ENCODE data around the gene PTPRG. TPM values are rescaled to one million over a fixed set of nuclear protein-coding genes. Genes with fewer than 3 reads are reported as not detected.

The PTPRG gene
- total RNA-seq, 4 donors from 2014 or later: 8.4 to 37.3 (median 14.9) TPM

DNA sequence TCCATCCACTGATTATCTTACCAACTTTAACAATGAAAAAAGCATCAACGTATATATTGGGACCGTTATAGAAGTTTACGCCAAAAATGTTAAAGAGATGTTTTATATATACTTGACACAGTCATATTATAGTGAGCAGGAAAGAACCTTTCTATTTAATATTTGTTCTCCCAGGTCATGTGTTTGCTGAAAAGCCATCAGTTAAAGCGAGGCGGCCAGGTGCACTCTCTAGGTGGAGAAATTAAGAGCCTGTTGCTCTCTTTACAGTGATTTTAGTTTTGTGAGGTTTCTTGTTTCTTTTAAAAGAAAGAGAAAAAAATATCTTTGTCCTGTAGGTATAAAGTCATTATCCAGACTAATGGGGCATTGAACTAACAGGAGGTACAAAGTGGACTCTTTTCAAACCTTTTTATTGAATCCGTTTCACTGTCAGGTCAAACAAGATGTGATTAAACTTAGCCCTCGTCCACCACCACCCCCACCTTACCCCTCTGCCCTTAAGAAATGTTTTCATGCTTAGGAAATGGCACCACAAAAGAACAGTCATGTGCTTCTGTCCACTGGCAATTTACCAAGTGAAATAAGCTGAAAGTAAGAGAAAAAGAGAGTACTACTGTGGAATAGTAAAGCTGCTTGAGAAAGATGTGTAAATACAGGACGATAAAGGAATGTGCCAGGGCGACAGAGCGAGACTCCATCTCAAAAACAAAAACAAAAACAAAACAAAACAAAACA is 279.9 kb downstream of the PTPRG start:
- DNase-seq (ENCODE audit: low spot score in 2 of 2): no peak
- 85 to 88% methylated on average over 10 of the region's 10 CpGs for WGBS, 2 donors
- TF ChIP-seq, protein P1, sequence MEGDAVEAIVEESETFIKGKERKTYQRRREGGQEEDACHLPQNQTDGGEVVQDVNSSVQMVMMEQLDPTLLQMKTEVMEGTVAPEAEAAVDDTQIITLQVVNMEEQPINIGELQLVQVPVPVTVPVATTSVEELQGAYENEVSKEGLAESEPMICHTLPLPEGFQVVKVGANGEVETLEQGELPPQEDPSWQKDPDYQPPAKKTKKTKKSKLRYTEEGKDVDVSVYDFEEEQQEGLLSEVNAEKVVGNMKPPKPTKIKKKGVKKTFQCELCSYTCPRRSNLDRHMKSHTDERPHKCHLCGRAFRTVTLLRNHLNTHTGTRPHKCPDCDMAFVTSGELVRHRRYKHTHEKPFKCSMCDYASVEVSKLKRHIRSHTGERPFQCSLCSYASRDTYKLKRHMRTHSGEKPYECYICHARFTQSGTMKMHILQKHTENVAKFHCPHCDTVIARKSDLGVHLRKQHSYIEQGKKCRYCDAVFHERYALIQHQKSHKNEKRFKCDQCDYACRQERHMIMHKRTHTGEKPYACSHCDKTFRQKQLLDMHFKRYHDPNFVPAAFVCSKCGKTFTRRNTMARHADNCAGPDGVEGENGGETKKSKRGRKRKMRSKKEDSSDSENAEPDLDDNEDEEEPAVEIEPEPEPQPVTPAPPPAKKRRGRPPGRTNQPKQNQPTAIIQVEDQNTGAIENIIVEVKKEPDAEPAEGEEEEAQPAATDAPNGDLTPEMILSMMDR (IDR thresholded peaks at IDR 0.05): no peak
- no peak for TF ChIP-seq POLR2A (IDR thresholded peaks at IDR 0.05)
- no peak overlapping the region for H3K4me3 ChIP-seq (ENCODE audit: low read depth, poor library complexity, severe bottlenecking)
- intact Hi-C loops (cut with DNase I; ENCODE audit: low total_unique reads): no loop called here

DNA sequence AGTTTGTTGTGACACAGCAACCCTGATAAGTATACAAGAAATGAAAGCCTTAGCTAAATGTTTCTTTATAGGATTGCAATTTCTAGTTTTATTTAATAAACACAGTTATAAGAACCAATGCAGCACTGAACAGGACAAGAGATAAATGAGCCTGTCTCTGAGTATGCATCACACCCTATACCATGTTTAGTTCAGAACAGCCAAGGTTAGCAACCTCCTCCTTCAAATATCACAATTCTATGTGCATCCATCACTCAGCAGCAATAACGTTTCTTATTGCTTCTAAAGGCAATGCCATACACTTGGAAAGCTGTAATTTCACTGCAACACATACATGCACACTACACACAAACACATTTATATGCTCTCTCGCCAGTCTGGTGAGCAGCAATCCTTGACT is 280.6 kb downstream of the PTPRG start:
- H3K4me3 ChIP-seq (ENCODE audit: low read depth, poor library complexity, severe bottlenecking): no peak overlapping the region
- intact Hi-C loops (cut with DNase I; ENCODE audit: low total_unique reads): no loop called here
- TF ChIP-seq, protein P1 (IDR thresholded peaks at IDR 0.05): no peak
- no peak for TF ChIP-seq POLR2A (IDR thresholded peaks at IDR 0.05)
- no peak for DNase-seq (ENCODE audit: low spot score in 2 of 2)
- 72 to 80% methylated on average over 2 of the region's 2 CpGs for WGBS, 2 donors

DNA sequence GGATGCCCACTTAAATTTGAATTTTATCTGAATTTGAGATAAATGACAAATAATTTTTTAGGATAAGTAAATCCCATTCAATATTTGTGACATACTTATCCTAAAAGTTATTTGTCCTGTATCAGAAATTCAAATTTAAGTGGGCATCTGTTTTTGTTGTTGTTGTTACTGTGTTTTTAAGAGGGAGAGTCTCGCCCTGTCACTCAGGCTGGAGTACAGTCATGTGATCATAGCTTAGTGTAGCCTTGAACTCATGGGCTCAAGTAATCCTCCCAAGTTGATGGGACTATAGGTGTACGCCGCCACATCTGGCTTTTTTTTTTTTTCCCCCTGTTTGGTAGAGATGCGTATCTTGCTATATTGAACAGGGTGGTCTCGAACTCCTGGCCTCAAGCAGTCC is 283.0 kb downstream of the PTPRG start:
- intact Hi-C loops (cut with DNase I; ENCODE audit: low total_unique reads): no loop called here
- no peak overlapping the region for H3K4me3 ChIP-seq (ENCODE audit: low read depth, poor library complexity, severe bottlenecking)
- TF ChIP-seq POLR2A (IDR thresholded peaks at IDR 0.05): no peak
- TF ChIP-seq, protein P1 (IDR thresholded peaks at IDR 0.05): no peak
- WGBS, 2 donors: 98% methylated on average over 5 of the region's 5 CpGs
- DNase-seq (ENCODE audit: low spot score in 2 of 2): no peak

DNA sequence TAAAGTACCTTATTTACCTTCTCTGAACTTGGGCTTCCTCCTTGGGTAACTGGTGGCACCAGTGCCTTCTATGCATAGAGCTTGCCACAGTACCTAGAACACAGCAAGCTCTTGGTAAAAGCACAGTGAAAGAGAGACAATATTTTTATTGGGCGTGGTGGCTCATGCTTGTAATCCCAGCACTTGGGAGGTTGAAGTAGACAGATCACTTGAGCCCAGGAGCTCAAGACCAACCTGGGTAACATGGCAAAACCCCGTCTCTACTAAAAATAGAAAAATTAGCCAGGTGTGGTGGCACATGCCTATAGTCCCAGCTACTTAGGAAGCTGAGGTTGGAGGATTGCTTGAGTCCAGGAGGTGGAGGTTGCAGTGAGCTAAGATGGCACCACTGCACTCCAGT is 285.1 kb downstream of the PTPRG start:
- 84 to 92% methylated on average over 2 of the region's 2 CpGs for WGBS, 2 donors
- intact Hi-C loops (cut with DNase I; ENCODE audit: low total_unique reads): no loop called here
- no peak for DNase-seq (ENCODE audit: low spot score in 2 of 2)
- no peak overlapping the region for H3K4me3 ChIP-seq (ENCODE audit: low read depth, poor library complexity, severe bottlenecking)
- TF ChIP-seq POLR2A (IDR thresholded peaks at IDR 0.05): no peak
- TF ChIP-seq, protein P1 (IDR thresholded peaks at IDR 0.05): no peak

DNA sequence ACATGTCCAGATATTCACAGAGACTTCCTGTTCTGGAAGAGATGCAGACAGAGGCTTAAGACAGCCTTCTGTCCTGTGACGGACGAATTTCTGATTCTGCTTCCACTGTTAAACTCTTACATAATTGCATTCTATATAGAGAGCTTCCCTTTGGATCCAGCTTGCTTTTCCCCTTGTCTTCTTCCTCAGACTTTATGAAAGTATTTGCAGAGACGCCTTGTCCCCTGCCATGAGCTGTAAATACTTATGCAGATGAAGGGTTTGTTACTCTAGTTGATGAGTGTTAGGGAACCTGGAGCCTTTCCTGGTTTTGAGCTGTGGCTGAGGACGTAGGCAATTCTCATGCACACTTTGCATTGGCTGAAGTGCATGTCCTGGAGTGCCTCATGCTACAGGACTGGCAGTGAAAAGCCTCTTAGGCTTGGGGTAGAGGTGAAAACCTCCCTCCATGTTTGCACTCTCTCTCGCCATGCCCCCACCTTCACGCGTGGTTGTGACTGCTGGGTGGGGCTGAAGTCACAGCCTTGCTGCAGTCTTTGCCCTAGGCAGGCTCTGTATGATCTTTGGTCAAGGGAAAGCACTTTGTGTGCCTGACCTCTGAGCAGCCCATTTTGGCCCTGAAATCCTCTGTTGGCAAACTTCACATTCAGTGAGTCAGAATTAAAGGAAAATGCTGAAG is 286.6 kb downstream of the PTPRG start:
- peak; percentile 35 to 88 for DNase-seq (ENCODE audit: low spot score in 2 of 2)
- 24 to 27% methylated on average over 7 of the region's 7 CpGs for WGBS, 2 donors
- intact Hi-C loops (cut with DNase I; ENCODE audit: low total_unique reads): no loop called here
- no peak overlapping the region for H3K4me3 ChIP-seq (ENCODE audit: low read depth, poor library complexity, severe bottlenecking)
- TF ChIP-seq POLR2A (IDR thresholded peaks at IDR 0.05): no peak
- TF ChIP-seq, protein P1 (IDR thresholded peaks at IDR 0.05): no peak
